Measurements from ENCODE around the gene PTPRK. TPM values are rescaled to one million over a fixed set of nuclear protein-coding genes. Genes with fewer than 3 reads are reported as not detected.

PTPRK gene
- total RNA-seq, 1 donor from 2014 or later, result 18.4 TPM

GRCh38 chr6:127949251-127949650 is 571.1 kb downstream of the PTPRK start:
- no peak overlapping the region for H3K4me3 ChIP-seq
- H3K36me3 ChIP-seq, result no peaks in the 10 kb centered on the region
- no peak for TF ChIP-seq CTCF (IDR thresholded peaks at IDR 0.05; ENCODE audit: borderline replicate concordance)
- DNase-seq, result no peak
- H3K9me3 ChIP-seq (replicated peaks), result peaks cover 12% of the 10 kb centered on the region
- H3K27me3 ChIP-seq (ENCODE audit: low read depth), result no peaks in the 10 kb centered on the region
- no peaks in the 10 kb centered on the region for H3K4me1 ChIP-seq
- no peak overlapping the region for H3K27ac ChIP-seq (replicated peaks)
- intact Hi-C loops (cut with micrococcal nuclease), result no loop called here

- Histone ChIP-seq H3K4me1 (no peaks in the 10 kb centered on the region), H3K27me3 (ENCODE audit: low read depth) (no peaks in the 10 kb centered on the region), H3K4me3 (no peak overlapping the region), H3K36me3 (no peaks in the 10 kb centered on the region), H3K9me3 (replicated peaks) (peaks cover 12% of the 10 kb centered on the region), H3K27ac (replicated peaks) (no peak overlapping the region)
- intact Hi-C loops (cut with micrococcal nuclease), result no loop called here
- no peak for TF ChIP-seq CTCF (IDR thresholded peaks at IDR 0.05; ENCODE audit: borderline replicate concordance)
- no peak for DNase-seq
Observed at GRCh38 chr6:127946388-127946787, 574.0 kb downstream of the PTPRK start.

- no peak for TF ChIP-seq CTCF (IDR thresholded peaks at IDR 0.05; ENCODE audit: borderline replicate concordance)
- peaks cover 12% of the 10 kb centered on the region for H3K9me3 ChIP-seq (replicated peaks)
- no peaks in the 10 kb centered on the region for H3K4me1 ChIP-seq
- no peaks in the 10 kb centered on the region for H3K27me3 ChIP-seq (ENCODE audit: low read depth)
- intact Hi-C loops (cut with micrococcal nuclease), result no loop called here
- DNase-seq, result no peak
- H3K4me3 ChIP-seq, result no peak overlapping the region
- H3K27ac ChIP-seq (replicated peaks), result no peak overlapping the region
- H3K36me3 ChIP-seq, result no peaks in the 10 kb centered on the region
Observed at GRCh38 chr6:127945434-127946097, 574.8 kb downstream of the PTPRK start.

GRCh38 chr6:127941228-127941627 is 579.2 kb downstream of the PTPRK start:
- no peak for TF ChIP-seq CTCF (IDR thresholded peaks at IDR 0.05; ENCODE audit: borderline replicate concordance)
- Histone ChIP-seq H3K9me3 (replicated peaks) (peaks cover 2% of the 10 kb centered on the region), H3K36me3 (no peaks in the 10 kb centered on the region), H3K27ac (replicated peaks) (no peak overlapping the region), H3K4me1 (no peaks in the 10 kb centered on the region), H3K4me3 (no peak overlapping the region), H3K27me3 (ENCODE audit: low read depth) (no peaks in the 10 kb centered on the region)
- no peak for DNase-seq
- intact Hi-C loops (cut with micrococcal nuclease), result no loop called here

GRCh38 chr6:127939442-127940066 is 580.8 kb downstream of the PTPRK start:
- no peak overlapping the region for H3K4me3 ChIP-seq
- H3K4me1 ChIP-seq, result no peaks in the 10 kb centered on the region
- no peak for DNase-seq
- no peaks in the 10 kb centered on the region for H3K36me3 ChIP-seq
- H3K27ac ChIP-seq (replicated peaks), result no peak overlapping the region
- no peak for TF ChIP-seq CTCF (IDR thresholded peaks at IDR 0.05; ENCODE audit: borderline replicate concordance)
- H3K9me3 ChIP-seq (replicated peaks), result peaks cover under 1% of the 10 kb centered on the region
- intact Hi-C loops (cut with micrococcal nuclease), result no loop called here
- no peaks in the 10 kb centered on the region for H3K27me3 ChIP-seq (ENCODE audit: low read depth)

Data from left ventricle myocardium inferior (tissue), 1 donor.